ENCODE results near the gene ZNF385B. TPM values are rescaled to one million over a fixed set of nuclear protein-coding genes. Genes with fewer than 3 reads are reported as not detected.

ZNF385B gene
- total and polyA plus RNA-seq, 8 donors: 1.8 to 41.4 (median 3.5) TPM; not detected in 1

DNA sequence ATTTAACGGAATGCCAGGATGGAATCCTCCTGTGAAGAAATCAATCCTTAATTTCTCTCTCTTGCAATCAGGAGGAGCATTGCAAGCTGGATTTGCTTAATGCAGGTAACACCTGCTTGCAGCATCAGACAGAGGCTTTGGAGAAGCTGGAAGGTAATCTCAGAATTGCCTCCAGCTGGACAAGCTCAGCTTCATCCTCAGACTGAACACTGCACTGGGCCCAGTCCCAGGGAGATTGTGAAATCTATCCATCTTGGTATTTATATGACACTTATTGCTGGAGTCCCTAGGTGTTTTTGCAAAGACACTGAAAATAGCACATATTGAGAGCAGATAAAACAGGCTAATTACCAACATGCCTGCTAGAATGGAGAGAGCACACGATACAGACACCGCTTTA is 417.4 kb downstream of the ZNF385B start:
- peaks cover 0 to 10% (median 0%) of the 10 kb centered on the region in 4 donors for H3K36me3 ChIP-seq
- no peak for DNase-seq
- TF ChIP-seq, protein P1, sequence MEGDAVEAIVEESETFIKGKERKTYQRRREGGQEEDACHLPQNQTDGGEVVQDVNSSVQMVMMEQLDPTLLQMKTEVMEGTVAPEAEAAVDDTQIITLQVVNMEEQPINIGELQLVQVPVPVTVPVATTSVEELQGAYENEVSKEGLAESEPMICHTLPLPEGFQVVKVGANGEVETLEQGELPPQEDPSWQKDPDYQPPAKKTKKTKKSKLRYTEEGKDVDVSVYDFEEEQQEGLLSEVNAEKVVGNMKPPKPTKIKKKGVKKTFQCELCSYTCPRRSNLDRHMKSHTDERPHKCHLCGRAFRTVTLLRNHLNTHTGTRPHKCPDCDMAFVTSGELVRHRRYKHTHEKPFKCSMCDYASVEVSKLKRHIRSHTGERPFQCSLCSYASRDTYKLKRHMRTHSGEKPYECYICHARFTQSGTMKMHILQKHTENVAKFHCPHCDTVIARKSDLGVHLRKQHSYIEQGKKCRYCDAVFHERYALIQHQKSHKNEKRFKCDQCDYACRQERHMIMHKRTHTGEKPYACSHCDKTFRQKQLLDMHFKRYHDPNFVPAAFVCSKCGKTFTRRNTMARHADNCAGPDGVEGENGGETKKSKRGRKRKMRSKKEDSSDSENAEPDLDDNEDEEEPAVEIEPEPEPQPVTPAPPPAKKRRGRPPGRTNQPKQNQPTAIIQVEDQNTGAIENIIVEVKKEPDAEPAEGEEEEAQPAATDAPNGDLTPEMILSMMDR (IDR thresholded peaks at IDR 0.05): no peak
- no peak for TF ChIP-seq POLR2AphosphoS5 (IDR thresholded peaks at IDR 0.05)
- no peak for TF ChIP-seq EP300 (IDR thresholded peaks at IDR 0.05)
- no peak for TF ChIP-seq POLR2A (IDR thresholded peaks at IDR 0.05)
- no peak overlapping the region for H3K27ac ChIP-seq
- intact Hi-C loops (cut with DNase I; ENCODE audit: low total_unique reads): no loop called here
- H3K4me1 ChIP-seq: peaks cover 0 to 11% (median 2%) of the 10 kb centered on the region in 4 donors
- 84 to 95% (median 87%) methylated on average over 3 of the region's 3 CpGs for WGBS, 5 donors
- H3K9me3 ChIP-seq: no peaks in the 10 kb centered on the region
- no peak overlapping the region for H3K4me3 ChIP-seq
- H3K27me3 ChIP-seq: no peaks in the 10 kb centered on the region

DNA sequence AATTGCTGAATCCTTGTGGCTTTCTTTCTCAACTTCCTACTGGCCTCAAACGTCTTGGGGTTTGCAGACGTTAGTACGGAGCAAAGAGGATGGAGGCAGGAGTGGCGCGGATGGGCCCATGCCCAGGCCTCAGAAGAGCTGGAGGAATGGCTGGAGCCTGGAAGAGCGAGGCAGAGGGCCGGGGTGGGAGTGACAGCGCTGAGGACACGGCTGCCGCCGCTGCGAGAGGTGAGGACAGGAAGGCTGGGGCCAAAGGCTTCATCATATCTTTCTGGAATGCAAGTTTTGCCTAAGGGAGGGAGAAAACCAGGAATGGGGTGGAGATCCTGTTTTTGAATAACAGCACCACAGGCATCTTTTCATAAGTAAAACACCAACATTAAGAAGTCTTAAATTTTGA is 418.2 kb downstream of the ZNF385B start:
- 68 to 86% (median 75%) methylated on average over 12 of the region's 12 CpGs for WGBS, 5 donors
- Histone ChIP-seq H3K27ac (no peak overlapping the region), H3K9me3 (no peaks in the 10 kb centered on the region), H3K36me3 (peaks cover 0 to 10% (median 0%) of the 10 kb centered on the region in 4 donors), H3K4me3 (no peak overlapping the region), H3K4me1 (peaks cover 0 to 11% (median 2%) of the 10 kb centered on the region in 4 donors), H3K27me3 (no peaks in the 10 kb centered on the region)
- TF ChIP-seq EP300 (IDR thresholded peaks at IDR 0.05): no peak
- intact Hi-C loops (cut with DNase I; ENCODE audit: low total_unique reads): no loop called here
- no peak for DNase-seq

DNA sequence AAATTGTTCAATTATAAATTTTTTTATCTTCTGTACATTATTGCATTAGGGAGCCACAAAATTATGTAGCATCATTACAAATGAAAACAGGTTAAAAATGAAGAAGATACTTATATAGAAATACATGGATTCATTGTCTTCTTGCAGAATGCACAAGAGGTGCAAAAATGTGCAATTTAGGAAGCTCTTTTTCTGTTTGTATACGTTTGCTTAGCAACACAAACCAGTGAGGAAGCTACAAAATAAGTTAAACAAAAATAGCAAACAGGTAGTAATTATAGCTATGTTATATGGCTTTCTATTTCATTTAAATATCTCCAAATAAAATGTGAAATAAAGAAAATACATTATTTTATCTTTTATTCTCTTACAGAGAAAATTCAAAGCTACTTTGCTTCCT is 419.2 kb downstream of the ZNF385B start:
- intact Hi-C loops (cut with DNase I; ENCODE audit: low total_unique reads): no loop called here
- Histone ChIP-seq H3K9me3 (no peaks in the 10 kb centered on the region), H3K27ac (no peak overlapping the region), H3K27me3 (no peaks in the 10 kb centered on the region), H3K4me1 (peaks cover 0 to 7% (median 2%) of the 10 kb centered on the region in 4 donors), H3K36me3 (peaks cover 0 to 10% (median 0%) of the 10 kb centered on the region in 4 donors), H3K4me3 (no peak overlapping the region)
- TF ChIP-seq EP300 (IDR thresholded peaks at IDR 0.05): no peak
- no peak for TF ChIP-seq POLR2A (IDR thresholded peaks at IDR 0.05)
- TF ChIP-seq, protein P1 (IDR thresholded peaks at IDR 0.05): no peak
- no peak for TF ChIP-seq POLR2AphosphoS5 (IDR thresholded peaks at IDR 0.05)
- WGBS, 5 donors: 65 to 82% (median 69%) methylated on average over 1 of the region's 1 CpG
- no peak for DNase-seq

DNA sequence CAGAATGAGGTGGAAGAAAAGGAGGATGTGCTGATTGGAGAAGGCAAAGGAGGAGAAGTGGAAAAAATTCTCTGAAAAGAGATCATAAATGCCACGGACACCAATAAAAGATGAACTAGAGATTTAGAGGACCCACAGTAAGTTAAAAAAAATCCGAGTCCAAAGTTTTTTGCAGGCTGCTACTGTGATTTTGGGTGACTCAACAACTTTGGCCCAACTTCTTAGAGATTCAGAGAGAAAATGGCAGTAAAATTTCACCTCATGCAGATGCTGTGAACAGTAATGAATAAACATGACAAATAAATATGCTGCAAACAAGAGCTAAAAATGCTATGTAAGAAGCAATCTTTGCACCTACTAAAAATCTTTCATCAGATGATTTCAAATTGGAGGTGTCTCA is 419.9 kb downstream of the ZNF385B start:
- TF ChIP-seq, protein P1 (IDR thresholded peaks at IDR 0.05): no peak
- no peak for TF ChIP-seq EP300 (IDR thresholded peaks at IDR 0.05)
- TF ChIP-seq POLR2A (IDR thresholded peaks at IDR 0.05): no peak
- TF ChIP-seq POLR2AphosphoS5 (IDR thresholded peaks at IDR 0.05): no peak
- Histone ChIP-seq H3K27me3 (no peaks in the 10 kb centered on the region), H3K4me1 (peaks cover 0 to 4% (median 0%) of the 10 kb centered on the region in 4 donors), H3K27ac (no peak overlapping the region), H3K36me3 (peaks cover 0 to 10% (median 0%) of the 10 kb centered on the region in 4 donors), H3K4me3 (no peak overlapping the region), H3K9me3 (no peaks in the 10 kb centered on the region)
- DNase-seq: no peak
- intact Hi-C loops (cut with DNase I; ENCODE audit: low total_unique reads): no loop called here
- 82 to 96% (median 86%) methylated on average over 2 of the region's 2 CpGs for WGBS, 5 donors

DNA sequence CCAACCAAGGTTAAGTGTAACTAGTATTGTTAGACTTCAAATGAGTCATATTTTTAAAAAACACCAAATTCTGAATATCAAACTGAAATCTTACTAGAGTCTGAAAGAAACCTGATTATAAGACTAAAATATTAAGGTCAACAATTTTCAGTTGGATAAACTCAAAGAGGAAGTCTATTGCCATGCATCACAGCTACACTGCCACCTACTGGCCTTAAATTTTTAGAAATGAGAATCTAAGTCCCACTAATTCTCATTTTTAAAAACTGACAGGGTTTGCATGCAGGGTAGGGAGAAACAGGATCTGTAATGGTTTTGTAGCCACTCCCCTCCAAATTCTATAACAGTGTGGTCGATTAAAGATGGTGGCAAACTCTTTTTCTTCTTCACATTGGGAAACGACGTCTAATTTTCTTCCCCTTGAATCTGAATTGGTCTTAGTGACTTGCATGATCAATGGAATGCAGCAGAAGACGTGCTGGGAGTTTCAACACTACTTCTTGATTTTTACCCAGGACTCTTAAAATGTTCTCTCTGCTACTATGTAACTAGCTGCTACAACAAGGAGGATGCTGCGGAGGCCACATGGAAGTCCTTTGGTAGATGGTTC is 420.7 kb downstream of the ZNF385B start:
- Histone ChIP-seq H3K27ac (no peak overlapping the region), H3K36me3 (peaks cover 0 to 10% (median 0%) of the 10 kb centered on the region in 4 donors), H3K4me3 (no peak overlapping the region), H3K4me1 (no peaks in the 10 kb centered on the region), H3K9me3 (no peaks in the 10 kb centered on the region), H3K27me3 (no peaks in the 10 kb centered on the region)
- intact Hi-C loops (cut with DNase I; ENCODE audit: low total_unique reads): no loop called here
- WGBS, 5 donors: 80 to 95% (median 82%) methylated on average over 5 of the region's 5 CpGs
- no peak for TF ChIP-seq POLR2AphosphoS5 (IDR thresholded peaks at IDR 0.05)
- TF ChIP-seq, protein P1 (IDR thresholded peaks at IDR 0.05): peak in 2 of 7 experiments; percentile 40 to 52
- no peak for TF ChIP-seq POLR2A (IDR thresholded peaks at IDR 0.05)
- TF ChIP-seq EP300 (IDR thresholded peaks at IDR 0.05): no peak
- peak in 1 of 2 donors; percentile 48 for DNase-seq

All from stomach (tissue), 9 donors.